GM12891 (cell line): Measurements from ENCODE around the gene ZNF518A.

Experiments
- POLR2A ChIP-seq: IDR thresholded peaks from 2 replicates; pipeline ENCODE4 v1.6.1; 2011; ENCODE audit warnings: low read depth, low read length, control low read depth
- POLR2AphosphoS5 ChIP-seq: IDR thresholded peaks from 2 replicates; pipeline ENCODE4 v1.6.1; 2011; ENCODE audit warnings: low read depth, low read length, control low read depth
- TAF1 ChIP-seq: IDR thresholded peaks from 2 replicates; pipeline ENCODE4 v1.6.1; 2011; ENCODE audit warnings: low read depth, low read length, control low read depth

DNA sequence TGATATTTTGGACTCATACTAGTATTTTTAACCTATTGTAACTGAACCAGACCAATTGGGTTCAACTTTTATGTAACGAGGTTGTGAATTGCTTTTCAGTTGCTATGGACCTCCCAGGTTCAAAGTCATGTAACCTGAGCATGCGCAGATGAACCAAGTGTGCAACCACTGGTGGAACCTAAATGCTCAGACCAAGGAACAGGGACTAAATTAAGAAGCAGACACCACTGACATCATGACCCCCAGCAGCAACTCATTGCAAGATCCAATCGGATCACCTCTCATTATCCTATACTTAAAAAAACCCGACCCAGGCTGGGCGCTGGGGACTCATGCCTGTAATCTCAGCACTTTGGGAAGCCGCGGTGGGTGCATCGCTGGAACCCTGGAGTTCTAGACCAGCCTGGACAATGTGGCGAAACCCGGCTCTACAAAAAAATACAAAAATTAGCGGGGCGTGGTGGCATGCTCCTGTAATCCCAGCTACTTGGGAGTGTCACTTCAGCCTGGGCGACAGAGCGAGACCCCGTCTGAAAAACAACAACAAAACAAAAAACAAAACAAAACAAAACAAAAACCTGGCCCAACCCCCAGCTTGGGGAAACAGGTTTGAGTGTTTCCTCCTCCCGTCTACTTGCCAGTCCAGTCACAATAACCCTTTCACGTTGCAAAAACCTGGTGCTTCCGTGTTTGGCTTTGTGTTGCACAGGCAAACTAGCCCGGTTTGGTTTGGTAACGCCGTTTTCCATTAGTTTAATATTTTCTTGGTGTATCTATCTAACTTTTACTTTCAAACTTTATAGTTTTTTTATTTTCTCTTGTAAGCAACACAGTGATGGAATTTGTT, 11.3 kb upstream of the ZNF518A start:
- no peak for TF ChIP-seq POLR2AphosphoS5
- no peak for TF ChIP-seq POLR2A
- TF ChIP-seq TAF1: no peak
